GM12892 (cell line): ENCODE data around the gene CTSK. TPM values are rescaled to one million over a fixed set of nuclear protein-coding genes. Genes with fewer than 3 reads are reported as not detected.
"Not testable (repeated sequence)": the region's sequence is repeated elsewhere in the genome, so short reads cannot be mapped to it uniquely, and the experiment has no call there.

Source experiments
- DNase-seq: peaks from one replicate; pipeline ENCODE4 v3.0.0; 2011; ENCODE audit not compliant: insufficient read length
- FAIRE-seq: peaks from 2 replicates; lab custom pipeline; 2011; peaks lifted over from hg19 to GRCh38; lab: Jason Lieb, UNC
- POLR2A ChIP-seq: IDR thresholded peaks from 2 replicates; pipeline ENCODE4 v1.6.1; 2011; ENCODE audit warnings: low read depth, low read length, control low read depth
- POLR2AphosphoS5 ChIP-seq: IDR thresholded peaks from 2 replicates; pipeline ENCODE4 v1.6.1; 2011; ENCODE audit warnings: low read depth, low read length, control low read depth
- TAF1 ChIP-seq: IDR thresholded peaks from 2 replicates; pipeline ENCODE4 v1.6.1; 2011; ENCODE audit warnings: low read depth, mild to moderate bottlenecking, control low read depth, low read length, borderline replicate concordance
- polyA plus RNA-seq: library from polyadenylated mRNA; unstranded; fragments of >200 nt; gene quantifications from one replicate; pipeline ENCODE4 v1.2.1, GENCODE V29; 2012; ENCODE audit warnings: missing spikeins, inconsistent platforms; ENCODE audit not compliant: missing spikeins

The CTSK gene
- 1.9 TPM for polyA plus RNA-seq

GRCh38 chr1:150808121-150808520 is at the start of gene CTSK:
Gene CTSK (minus strand): TSS chr1:150808260. CDS start chr1:150806805, 1,455 bp downstream.
- TF ChIP-seq TAF1: no peak
- no peak for TF ChIP-seq POLR2AphosphoS5
- TF ChIP-seq POLR2A: no peak
- no peak for FAIRE-seq
- DNase-seq: no peak

DNA sequence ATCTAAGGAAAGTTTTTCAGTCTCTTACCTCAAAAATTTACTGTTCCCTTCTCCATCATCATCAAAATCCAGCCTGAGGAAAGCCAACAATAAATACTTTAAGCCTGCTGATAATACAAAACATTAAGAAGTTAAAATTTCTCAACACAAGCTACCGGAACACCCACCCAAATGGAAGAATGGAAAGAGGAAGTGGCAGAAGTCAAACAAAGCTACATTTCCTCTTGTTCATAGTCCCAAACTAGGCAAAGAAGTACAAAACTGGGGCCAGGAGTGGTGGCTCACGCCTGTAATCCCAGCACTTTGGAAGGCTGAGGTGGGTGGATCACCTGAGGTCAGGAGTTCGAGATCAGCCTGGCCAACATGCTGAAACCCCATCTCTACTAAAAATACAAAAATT is 44.7 kb upstream of the CTSK start:
- not testable (repeated sequence) for DNase-seq, FAIRE-seq

DNA sequence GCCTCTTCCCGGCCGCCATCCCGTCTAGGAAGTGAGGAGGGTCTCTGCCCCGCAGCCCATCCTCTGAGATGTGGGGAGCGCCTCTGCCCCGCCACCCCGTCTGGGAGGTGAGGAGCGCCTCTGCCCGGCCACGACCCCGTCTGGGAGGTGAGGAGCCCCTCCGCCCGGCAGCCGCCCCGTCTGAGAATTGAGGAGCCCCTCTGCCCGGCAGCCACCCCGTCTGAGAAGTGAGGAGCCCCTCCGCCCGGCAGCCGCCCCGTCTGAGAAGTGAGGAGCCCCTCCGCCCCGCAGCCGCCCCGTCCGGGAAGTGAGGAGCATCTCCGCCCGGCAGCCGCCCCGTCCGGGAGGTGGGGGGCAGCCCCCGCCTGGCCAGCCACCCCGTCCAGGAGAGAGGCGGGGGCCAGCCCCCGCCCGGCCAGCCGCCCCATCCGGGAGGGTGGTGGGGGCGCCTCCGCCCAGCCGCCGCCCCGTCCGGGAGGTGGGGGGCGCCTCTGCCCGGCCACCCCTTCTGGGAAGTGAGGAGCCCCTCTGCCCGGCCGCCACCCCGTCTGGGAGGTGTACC is 42.8 kb upstream of the CTSK start:
- not testable (repeated sequence) for DNase-seq, FAIRE-seq

DNA sequence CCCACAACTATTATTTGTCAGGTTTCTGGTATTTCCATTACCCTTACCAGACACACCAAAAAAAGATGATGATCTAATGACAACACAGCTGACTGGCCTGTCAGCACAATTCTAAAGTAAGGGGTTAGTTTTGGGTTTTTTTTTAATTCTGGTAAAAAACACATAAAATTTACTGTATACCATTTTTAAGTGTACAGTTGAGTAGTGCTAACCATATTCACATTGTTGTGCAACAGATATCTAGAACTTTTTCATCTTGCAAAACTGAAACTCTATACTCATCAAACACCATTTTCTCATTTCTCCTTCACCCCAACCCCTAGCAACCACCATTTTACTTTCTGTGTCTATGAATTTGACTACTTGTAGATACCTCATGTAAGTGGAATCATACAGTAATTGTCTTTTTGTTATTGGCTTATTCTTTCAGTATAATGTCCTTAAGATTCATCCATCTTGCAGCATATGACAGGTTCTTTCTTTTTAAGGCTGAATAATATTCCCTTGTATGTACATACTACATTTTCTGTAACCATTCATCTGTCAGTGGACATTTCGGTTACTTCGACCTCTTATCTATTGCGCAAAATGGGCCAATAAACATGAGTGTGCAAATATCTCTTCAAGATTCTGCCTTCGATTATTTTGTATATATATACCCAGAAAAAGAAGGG is 38.5 kb upstream of the CTSK start:
- TF ChIP-seq POLR2AphosphoS5 (no peak), TAF1 (no peak), POLR2A (no peak)
- no peak for FAIRE-seq
- no peak for DNase-seq

GRCh38 chr1:150843474-150843873 is 35.4 kb upstream of the CTSK start:
- FAIRE-seq (no peak), DNase-seq (no peak)
- no peak for TF ChIP-seq POLR2A
- no peak for TF ChIP-seq TAF1
- no peak for TF ChIP-seq POLR2AphosphoS5

GRCh38 chr1:150842964-150843363 is 34.9 kb upstream of the CTSK start:
- no peak for DNase-seq
- FAIRE-seq: no peak

GRCh38 chr1:150842343-150842742 is 34.3 kb upstream of the CTSK start:
- TF ChIP-seq TAF1 (no peak), POLR2A (no peak), POLR2AphosphoS5 (no peak)
- DNase-seq (no peak), FAIRE-seq (no peak)

More at GRCh38 chr1:150842964-150843363, 34.9 kb upstream of the CTSK start:
- TF ChIP-seq TAF1: no peak
- TF ChIP-seq POLR2A: no peak
- no peak for TF ChIP-seq POLR2AphosphoS5

DNA sequence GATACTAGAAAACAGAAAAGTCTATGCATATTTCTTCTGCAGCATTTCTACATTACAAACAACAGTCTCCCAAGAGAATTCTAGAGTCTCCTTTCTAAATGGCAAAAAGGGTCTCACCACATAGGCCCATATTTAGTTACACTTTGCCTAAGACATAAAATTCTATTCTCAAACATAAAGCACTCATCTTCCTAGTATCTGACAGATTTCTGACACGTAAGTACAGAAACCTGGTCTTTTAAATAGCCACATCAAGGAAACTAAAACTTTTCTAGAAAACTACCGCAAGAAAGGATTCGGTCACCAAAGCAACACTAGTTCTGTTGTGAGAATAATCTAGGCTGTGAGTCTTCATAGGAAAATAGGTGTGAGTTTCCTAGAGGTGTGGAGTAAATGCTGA is 33.6 kb upstream of the CTSK start:
- FAIRE-seq (no peak), DNase-seq (no peak)
- TF ChIP-seq POLR2AphosphoS5 (no peak), POLR2A (no peak), TAF1 (no peak)

- DNase-seq, FAIRE-seq: not testable (repeated sequence)
These were observed 32.8 kb upstream of the CTSK start for GRCh38 chr1:150840850-150841249.

DNA sequence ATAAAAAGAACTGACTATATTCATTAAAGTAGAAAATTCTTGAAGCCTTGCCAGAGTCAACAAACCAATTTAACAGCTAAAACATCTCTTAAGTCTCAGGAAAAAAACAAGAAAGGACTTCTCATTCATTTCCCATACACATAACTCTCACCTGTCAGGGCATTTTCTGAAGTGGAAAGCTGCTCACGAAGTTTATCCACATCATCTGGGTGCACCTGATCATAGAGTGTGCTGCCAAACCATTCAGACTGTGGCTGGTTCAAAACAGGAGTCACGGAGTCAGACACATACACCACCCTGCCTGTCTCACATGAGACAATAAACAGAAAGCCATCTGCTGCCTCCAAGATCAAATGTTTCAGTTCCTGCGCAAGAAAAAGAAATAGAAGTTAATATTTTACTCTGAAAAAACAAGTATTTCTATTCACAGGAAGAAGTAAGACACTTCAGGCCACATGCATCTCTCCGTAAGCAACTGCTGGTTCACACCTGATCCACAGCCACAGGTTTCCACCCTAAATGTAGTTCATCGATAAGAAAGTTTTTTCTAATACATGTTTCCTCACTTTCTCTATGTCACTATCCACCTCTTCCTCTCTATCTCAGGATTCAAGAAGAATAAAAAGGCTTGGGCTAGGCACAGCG is 28.2 kb upstream of the CTSK start:
- DNase-seq (no peak), FAIRE-seq (peak; percentile 24)
- TF ChIP-seq POLR2AphosphoS5 (no peak), TAF1 (no peak), POLR2A (no peak)

- FAIRE-seq: not testable (repeated sequence)
These were observed 25.9 kb upstream of the CTSK start for GRCh38 chr1:150833961-150834360.

GRCh38 chr1:150832597-150832996 is 24.5 kb upstream of the CTSK start:
- DNase-seq: no peak
- FAIRE-seq: no peak
- TF ChIP-seq POLR2AphosphoS5 (no peak), POLR2A (no peak), TAF1 (no peak)

More at GRCh38 chr1:150833961-150834360, 25.9 kb upstream of the CTSK start:
- DNase-seq: not testable (repeated sequence)

DNA sequence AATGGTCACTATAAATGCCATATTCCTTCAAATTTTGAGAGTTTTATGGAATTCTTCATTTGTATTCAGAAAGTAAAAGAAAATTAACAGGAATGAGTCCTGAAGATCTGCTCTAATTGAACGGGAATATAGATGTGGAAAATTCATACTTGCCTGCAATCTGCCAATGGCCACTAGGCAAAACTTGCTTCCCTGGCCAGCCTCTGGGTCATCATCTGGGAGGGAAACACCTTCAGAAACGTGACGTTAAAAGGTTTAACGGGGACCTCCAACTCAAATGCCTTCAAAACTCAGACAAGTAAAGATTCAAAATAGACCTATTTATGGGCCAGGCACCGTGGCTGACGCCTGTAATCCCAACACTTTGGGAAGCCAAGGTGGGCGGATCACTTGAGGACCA is 21.7 kb upstream of the CTSK start:
- DNase-seq (no peak), FAIRE-seq (no peak)
- TF ChIP-seq POLR2A (no peak), TAF1 (no peak), POLR2AphosphoS5 (no peak)
